Sigmoid colon (tissue), 7 donors: Measurements from ENCODE around the gene CFAP58. TPM values are rescaled to one million over a fixed set of nuclear protein-coding genes. Genes with fewer than 3 reads are reported as not detected.

ENCODE experiments used
- DNase-seq: peaks from one replicate; pipeline ENCODE4 v3.0.0-alpha.2; 2019
- H3K27ac ChIP-seq, 4 donors: fragments of 200-600 bp; sonication (generic); one replicate each; pipeline ENCODE4 v1.5.1; 2016 to 2019; ENCODE audit warnings: mild to moderate bottlenecking in 1 of 4
- H3K27me3 ChIP-seq, 3 donors: fragments of 200-600 bp; sonication (generic); one replicate each; pipeline ENCODE4 v1.5.1; 2019; ENCODE audit warnings: mild to moderate bottlenecking in 1 of 3
- H3K36me3 ChIP-seq, 4 donors: fragments of 200-600 bp; sonication (generic); one replicate each; pipeline ENCODE4 v1.5.1; 2016 to 2019
- H3K4me1 ChIP-seq, 4 donors: fragments of 200-600 bp; sonication (generic); one replicate each; pipeline ENCODE4 v1.5.1; 2017 to 2019
- H3K4me3 ChIP-seq, 4 donors: fragments of 200-600 bp; sonication (generic); one replicate each; pipeline ENCODE4 v1.5.1; 2017 to 2019; ENCODE audit warnings: mild to moderate bottlenecking in 2 of 4, moderate library complexity in 1 of 4
- H3K9me3 ChIP-seq, 4 donors: fragments of 200-600 bp in 3 of 4; sonication (generic) in 3 of 4; one replicate each; pipeline versions ENCODE4 v1.5.1 to v1.6.1; 2013 to 2019
- EP300 ChIP-seq, 4 donors: sonication (generic); formaldehyde crosslinking; IDR thresholded peaks; one replicate each; pipeline ENCODE4 v1.6.1; 2017; ENCODE audit warnings: antibody characterized with exemption in 4 of 4
- POLR2A ChIP-seq, 2 donors: fragments of 450-650 bp; IDR thresholded peaks; one replicate each; pipeline ENCODE4 v1.6.1; 2016; ENCODE audit warnings: antibody characterized with exemption in 2 of 2, mild to moderate bottlenecking in 2 of 2, moderate library complexity in 2 of 2
- POLR2AphosphoS5 ChIP-seq, 4 donors: sonication (generic); formaldehyde crosslinking; IDR thresholded peaks; one replicate each; pipeline ENCODE4 v1.6.1; 2017; ENCODE audit warnings: antibody characterized with exemption in 4 of 4
- WGBS, 2 donors: extraction: QIAGEN DNeasy Blood & Tissue Kit; methylation state at CpG; one replicate each; pipeline ENCODE4 v1.1.7; 2013; 5-methylcytosine and 5-hydroxymethylcytosine counted together
- intact Hi-C: fragments of 100-400 bp; cut with DNase I; formaldehyde crosslinking; loops from one replicate; pipeline ENCODE4 v1.15.1; 2023
- polyA plus RNA-seq, 3 donors: library from polyadenylated mRNA; stranded (reverse); fragments of 200-250 nt; gene quantifications; one replicate each; pipeline ENCODE4 v1.2.3, GENCODE V29; 2013
- total RNA-seq, 4 donors: library from RNA; depleted of rRNA; stranded (reverse); fragments of >200 nt; gene quantifications; one replicate each; pipeline ENCODE4 v1.1.0, GENCODE V29; 2016
- TF ChIP-seq, protein P1 (sequence below), 4 experiments: fragments of 450-650 bp in 3 of 4; fragments of 200-600 bp in 1 of 4; IDR thresholded peaks; one replicate each; pipeline ENCODE4 v1.5.1; 2016 to 2019; ENCODE audit warnings: antibody characterized with exemption in 4 of 4, mild to moderate bottlenecking in 3 of 4, moderate library complexity in 2 of 4
- donor health status: healthy with polysubstance abuse.
- donor health status: Bipolar disorder and iron deficiency.
- donor health status: healthy.

CFAP58 gene
- total and polyA plus RNA-seq, 7 donors = 0.09 to 1.1 (median 0.55) TPM; not detected in 2

DNA sequence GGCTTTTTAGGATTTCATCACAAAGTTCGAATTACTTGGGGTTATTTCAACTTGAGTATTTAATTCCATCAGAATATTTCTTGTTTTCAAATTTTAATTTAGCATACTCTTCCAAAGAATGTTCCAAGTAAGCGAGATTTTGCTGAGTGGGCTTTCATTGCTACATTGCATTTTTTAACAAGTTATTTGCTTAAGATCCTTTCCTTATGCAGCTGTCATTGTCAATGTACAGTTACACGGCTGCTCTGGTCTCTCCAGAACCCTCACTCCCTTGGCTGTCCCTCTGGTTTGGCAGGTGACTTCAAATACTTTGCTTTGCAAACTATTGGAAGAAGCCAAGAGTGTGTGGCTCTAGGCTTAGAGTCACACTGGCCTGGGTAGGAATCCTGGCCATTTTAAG lies 80.0 kb downstream of the CFAP58 start:
- Histone ChIP-seq H3K4me3 (no peak overlapping the region), H3K27ac (no peak overlapping the region), H3K36me3 (no peaks in the 10 kb centered on the region), H3K4me1 (no peaks in the 10 kb centered on the region), H3K9me3 (no peaks in the 10 kb centered on the region), H3K27me3 (no peaks in the 10 kb centered on the region)
- no peak for DNase-seq
- WGBS, 2 donors = 56 to 74% methylated on average over 3 of the region's 3 CpGs
- intact Hi-C loops = no loop called here
- TF ChIP-seq POLR2A (IDR thresholded peaks at IDR 0.05) (no peak), EP300 (IDR thresholded peaks at IDR 0.05) (no peak), POLR2AphosphoS5 (IDR thresholded peaks at IDR 0.05) (no peak)
- TF ChIP-seq, protein P1, sequence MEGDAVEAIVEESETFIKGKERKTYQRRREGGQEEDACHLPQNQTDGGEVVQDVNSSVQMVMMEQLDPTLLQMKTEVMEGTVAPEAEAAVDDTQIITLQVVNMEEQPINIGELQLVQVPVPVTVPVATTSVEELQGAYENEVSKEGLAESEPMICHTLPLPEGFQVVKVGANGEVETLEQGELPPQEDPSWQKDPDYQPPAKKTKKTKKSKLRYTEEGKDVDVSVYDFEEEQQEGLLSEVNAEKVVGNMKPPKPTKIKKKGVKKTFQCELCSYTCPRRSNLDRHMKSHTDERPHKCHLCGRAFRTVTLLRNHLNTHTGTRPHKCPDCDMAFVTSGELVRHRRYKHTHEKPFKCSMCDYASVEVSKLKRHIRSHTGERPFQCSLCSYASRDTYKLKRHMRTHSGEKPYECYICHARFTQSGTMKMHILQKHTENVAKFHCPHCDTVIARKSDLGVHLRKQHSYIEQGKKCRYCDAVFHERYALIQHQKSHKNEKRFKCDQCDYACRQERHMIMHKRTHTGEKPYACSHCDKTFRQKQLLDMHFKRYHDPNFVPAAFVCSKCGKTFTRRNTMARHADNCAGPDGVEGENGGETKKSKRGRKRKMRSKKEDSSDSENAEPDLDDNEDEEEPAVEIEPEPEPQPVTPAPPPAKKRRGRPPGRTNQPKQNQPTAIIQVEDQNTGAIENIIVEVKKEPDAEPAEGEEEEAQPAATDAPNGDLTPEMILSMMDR (IDR thresholded peaks at IDR 0.05) = no peak

- no peaks in the 10 kb centered on the region for H3K4me1 ChIP-seq
- no peaks in the 10 kb centered on the region for H3K27me3 ChIP-seq
- TF ChIP-seq POLR2AphosphoS5 (IDR thresholded peaks at IDR 0.05) = no peak
- no peak for TF ChIP-seq EP300 (IDR thresholded peaks at IDR 0.05)
- TF ChIP-seq, protein P1 (IDR thresholded peaks at IDR 0.05) = no peak
- TF ChIP-seq POLR2A (IDR thresholded peaks at IDR 0.05) = no peak
- 57 to 80% methylated on average over 1 of the region's 1 CpG for WGBS, 2 donors
- H3K36me3 ChIP-seq = no peaks in the 10 kb centered on the region
- intact Hi-C loops = no loop called here
- H3K9me3 ChIP-seq = no peaks in the 10 kb centered on the region
- H3K27ac ChIP-seq = no peak overlapping the region
- no peak for DNase-seq
- no peak overlapping the region for H3K4me3 ChIP-seq
Measured at GRCh38 chr10:104434601-104435000, 81.0 kb downstream of the CFAP58 start.

DNA sequence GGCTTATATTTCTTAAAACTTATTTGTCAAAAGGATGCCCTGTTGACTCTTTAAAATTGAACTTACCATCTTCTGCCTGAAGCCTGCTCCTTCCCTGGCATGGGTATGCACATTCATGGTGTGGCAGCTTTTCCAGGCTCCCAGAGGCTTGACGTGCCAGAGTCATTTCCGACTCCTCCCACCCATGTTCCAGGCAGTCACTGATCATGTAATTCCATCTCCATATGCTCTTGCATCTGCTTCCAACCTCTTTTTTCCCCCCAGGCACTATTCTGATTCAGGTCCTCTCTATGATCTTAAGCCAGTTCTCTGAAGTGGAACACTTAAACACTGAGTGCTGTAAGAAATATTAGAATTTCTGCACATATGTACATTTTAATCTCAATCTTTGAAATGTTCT lies 82.2 kb downstream of the CFAP58 start:
- no peak for DNase-seq
- Histone ChIP-seq H3K27me3 (no peaks in the 10 kb centered on the region), H3K4me1 (no peaks in the 10 kb centered on the region), H3K9me3 (no peaks in the 10 kb centered on the region), H3K36me3 (no peaks in the 10 kb centered on the region), H3K4me3 (no peak overlapping the region), H3K27ac (no peak overlapping the region)
- TF ChIP-seq, protein P1 (IDR thresholded peaks at IDR 0.05) = no peak
- TF ChIP-seq POLR2AphosphoS5 (IDR thresholded peaks at IDR 0.05) (no peak), EP300 (IDR thresholded peaks at IDR 0.05) (no peak), POLR2A (IDR thresholded peaks at IDR 0.05) (no peak)
- 73 to 82% methylated on average over 2 of the region's 2 CpGs for WGBS, 2 donors
- intact Hi-C loops = no loop called here

DNA sequence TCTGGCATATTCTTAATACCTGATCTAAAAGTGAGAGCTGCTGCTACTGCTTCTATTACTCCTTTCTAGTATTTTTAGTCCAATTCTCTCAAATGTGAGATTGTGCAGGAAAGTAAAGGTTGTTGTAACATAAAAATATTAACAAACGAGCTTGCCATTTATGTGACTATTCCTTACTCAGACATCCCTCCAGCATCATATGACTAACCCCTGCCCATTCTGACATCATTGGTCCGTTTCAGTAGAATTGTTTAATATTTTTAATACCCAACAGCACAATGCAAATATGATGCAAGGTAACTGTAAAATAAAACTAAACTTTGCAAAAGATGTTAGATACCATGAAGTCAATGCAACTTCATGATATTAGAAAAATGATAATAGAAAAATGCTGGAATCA lies 83.6 kb downstream of the CFAP58 start:
- H3K4me3 ChIP-seq = no peak overlapping the region
- no peak for DNase-seq
- TF ChIP-seq EP300 (IDR thresholded peaks at IDR 0.05) (no peak), POLR2A (IDR thresholded peaks at IDR 0.05) (no peak), POLR2AphosphoS5 (IDR thresholded peaks at IDR 0.05) (no peak)
- TF ChIP-seq, protein P1 (IDR thresholded peaks at IDR 0.05) = no peak
- H3K27ac ChIP-seq = no peak overlapping the region
- no peaks in the 10 kb centered on the region for H3K4me1 ChIP-seq
- intact Hi-C loops = no loop called here
- H3K9me3 ChIP-seq = no peaks in the 10 kb centered on the region
- no peaks in the 10 kb centered on the region for H3K27me3 ChIP-seq
- WGBS, 2 donors = 42 to 76% methylated on average over 2 of the region's 2 CpGs
- no peaks in the 10 kb centered on the region for H3K36me3 ChIP-seq

DNA sequence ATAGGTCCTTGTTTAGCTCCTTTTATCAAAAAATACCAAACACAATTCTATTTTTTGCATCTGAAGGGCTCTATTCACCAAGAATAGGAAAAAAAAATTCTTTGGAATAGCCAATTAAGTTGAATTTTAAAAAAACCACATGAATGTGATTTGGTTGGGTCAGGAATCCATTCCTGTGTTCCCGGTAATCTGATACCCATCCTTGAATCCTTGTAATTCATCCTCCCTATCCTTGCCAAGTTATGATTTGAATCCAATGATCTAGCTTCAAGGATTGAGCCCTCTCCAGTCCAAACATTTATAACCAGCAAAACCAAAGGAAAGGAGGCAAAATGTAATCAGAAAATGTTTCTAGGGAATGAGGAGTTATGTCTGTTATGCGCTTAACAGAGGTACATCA lies 86.6 kb downstream of the CFAP58 start:
- intact Hi-C loops = no loop called here

More for the DNA sequence above, 86.6 kb downstream of the CFAP58 start:
- Histone ChIP-seq H3K36me3 (no peaks in the 10 kb centered on the region), H3K27ac (no peak overlapping the region), H3K9me3 (no peaks in the 10 kb centered on the region), H3K4me1 (no peaks in the 10 kb centered on the region), H3K27me3 (no peaks in the 10 kb centered on the region), H3K4me3 (no peak overlapping the region)
- 89 to 94% methylated on average over 2 of the region's 2 CpGs for WGBS, 2 donors
- DNase-seq = no peak
- no peak for TF ChIP-seq POLR2AphosphoS5 (IDR thresholded peaks at IDR 0.05)
- TF ChIP-seq EP300 (IDR thresholded peaks at IDR 0.05) = no peak
- no peak for TF ChIP-seq POLR2A (IDR thresholded peaks at IDR 0.05)
- TF ChIP-seq, protein P1 (IDR thresholded peaks at IDR 0.05) = no peak
